Islet of Langerhans (tissue), 1 donor: Measurements from ENCODE around the gene ATP6V1C2.
"Not testable (repeated sequence)": the region's sequence is repeated elsewhere in the genome, so short reads cannot be mapped to it uniquely, and the experiment has no call there.

Experiments used
- FAIRE-seq: peaks from one replicate; lab custom pipeline; 2011; peaks lifted over from hg19 to GRCh38; lab: Jason Lieb, UNC

Gene ATP6V1C2

GRCh38 chr2:10770956-10771750 lies 49.7 kb downstream of the ATP6V1C2 start:
- no peak for FAIRE-seq

GRCh38 chr2:10771786-10772185 lies 50.4 kb downstream of the ATP6V1C2 start:
- no peak for FAIRE-seq

GRCh38 chr2:10772201-10772867 lies 50.9 kb downstream of the ATP6V1C2 start:
- FAIRE-seq, result no peak

- no peak for FAIRE-seq
These were observed 51.4 kb downstream of the ATP6V1C2 start for GRCh38 chr2:10772868-10773215.

GRCh38 chr2:10773821-10774341 lies 52.5 kb downstream of the ATP6V1C2 start:
- FAIRE-seq, result no peak

- no peak for FAIRE-seq
These were observed 53.0 kb downstream of the ATP6V1C2 start for GRCh38 chr2:10774394-10774793.

DNA sequence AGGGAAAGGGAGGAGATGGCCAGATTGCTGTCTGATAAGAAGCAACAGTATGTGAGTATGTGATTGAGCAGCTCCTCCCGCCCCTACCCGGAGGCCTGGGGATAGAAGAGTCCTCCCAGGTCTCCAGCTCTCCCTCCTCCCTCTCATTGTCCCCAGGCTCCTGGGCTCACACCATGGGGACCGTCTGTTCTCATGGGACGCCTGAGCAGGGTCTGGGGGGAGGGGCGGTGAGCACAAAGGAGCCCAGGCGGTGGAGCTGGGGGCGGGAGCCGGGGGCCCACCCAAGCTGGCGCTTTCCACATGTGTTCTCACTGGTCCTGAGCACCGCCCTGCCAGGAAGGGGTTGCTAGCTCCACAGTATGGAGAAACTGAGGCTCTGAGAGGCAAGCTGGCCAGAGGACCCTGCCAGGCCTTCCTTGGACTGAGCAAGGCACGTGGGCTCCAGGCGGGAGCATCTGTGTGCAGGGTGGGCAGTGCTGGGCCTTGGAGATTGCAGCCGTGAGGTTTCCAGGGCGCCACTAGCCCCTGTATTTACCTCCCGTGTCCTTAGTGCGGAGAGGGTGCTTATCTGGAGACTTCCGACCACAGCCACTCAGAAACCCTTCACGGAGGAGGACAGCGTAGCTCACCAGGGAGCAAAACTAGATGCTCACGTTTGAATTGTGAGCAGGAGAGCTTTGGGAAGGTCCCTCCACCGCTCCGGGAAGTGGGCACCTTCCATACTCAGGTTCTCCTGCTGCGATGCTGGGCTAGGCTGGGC lies 53.8 kb downstream of the ATP6V1C2 start:
- no peak for FAIRE-seq

- FAIRE-seq, result no peak
These were observed 54.4 kb downstream of the ATP6V1C2 start for GRCh38 chr2:10775831-10776230.

DNA sequence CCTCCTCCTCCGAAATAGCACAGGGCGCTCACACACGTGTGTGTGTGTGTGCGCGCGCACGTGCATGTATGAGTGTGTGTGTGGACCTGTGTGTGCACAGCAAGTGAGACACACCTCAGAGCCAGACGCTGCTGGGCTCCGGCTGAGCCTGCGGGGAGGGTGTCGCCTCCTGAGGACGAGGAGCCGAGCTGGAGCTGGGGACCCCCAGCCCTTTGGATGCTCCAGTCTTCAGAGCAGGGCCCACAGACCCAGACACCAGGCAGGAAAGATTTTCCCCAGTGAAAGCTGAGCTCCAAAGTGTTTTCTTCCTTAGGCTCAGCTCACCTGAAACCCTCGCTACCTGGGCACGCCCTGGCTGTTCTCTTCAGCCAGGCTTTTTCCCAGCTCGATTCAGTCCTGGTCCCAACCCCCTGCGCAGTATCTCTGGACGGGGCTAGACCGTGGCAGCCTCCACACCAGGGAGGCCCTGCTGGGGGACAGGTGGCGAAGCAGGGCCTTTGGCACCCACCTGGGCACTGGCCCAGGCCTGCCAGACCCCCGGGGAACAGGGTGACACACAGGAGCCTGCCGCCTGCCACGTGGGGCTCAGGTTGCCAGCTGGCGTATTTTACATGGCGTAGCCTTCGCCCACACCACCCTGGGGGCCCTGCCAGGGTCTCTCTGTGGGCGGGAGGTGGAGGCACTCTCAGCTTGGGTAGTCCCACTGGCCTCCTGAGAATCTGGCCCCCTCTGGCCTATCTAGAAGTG lies 55.0 kb downstream of the ATP6V1C2 start:
- FAIRE-seq, result no peak

- no peak for FAIRE-seq
These were observed 55.8 kb downstream of the ATP6V1C2 start for GRCh38 chr2:10777111-10777841.

DNA sequence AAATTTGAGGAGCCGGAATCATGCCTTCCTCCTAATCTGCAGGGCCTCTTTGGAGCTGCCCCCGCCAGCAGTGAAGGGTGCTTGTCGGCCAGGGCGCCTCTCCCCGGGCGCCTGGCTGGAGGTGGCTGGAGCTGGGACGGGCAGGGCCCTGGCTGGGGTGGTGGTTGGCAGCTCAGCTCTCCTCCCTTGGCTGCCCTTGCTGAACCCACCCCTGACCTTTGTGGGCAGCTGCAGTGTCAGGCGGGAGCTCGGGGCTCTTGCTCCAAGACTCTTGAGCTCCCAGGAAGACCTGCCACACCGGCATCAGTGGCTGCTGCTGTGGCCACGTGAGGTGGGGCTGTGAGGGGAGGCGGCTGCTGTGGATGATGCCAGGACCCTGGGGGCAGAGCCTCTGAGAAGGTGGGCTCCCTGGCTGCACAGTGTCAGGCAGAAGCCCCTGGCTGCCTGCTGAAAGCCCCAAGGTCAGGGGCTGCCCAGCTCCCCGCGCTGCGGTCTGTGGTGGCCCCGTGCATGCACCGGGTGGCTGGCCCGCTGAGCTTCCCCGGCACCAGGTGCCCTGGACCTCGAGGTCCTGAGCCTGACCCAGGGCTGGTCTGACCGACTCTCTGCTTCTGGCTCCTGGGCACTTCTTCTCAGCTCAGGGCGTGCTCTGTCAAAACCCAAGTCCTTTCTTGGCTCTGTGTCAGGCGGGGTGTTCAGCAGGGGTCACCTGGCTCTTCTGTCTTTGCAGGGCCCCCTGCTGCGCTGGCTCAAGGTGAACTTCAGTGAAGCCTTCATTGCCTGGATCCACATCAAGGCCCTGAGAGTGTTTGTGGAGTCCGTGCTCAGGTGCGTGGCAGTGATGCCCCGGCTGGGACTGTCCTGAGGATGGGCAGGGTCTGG lies 56.7 kb downstream of the ATP6V1C2 start:
- no peak for FAIRE-seq

DNA sequence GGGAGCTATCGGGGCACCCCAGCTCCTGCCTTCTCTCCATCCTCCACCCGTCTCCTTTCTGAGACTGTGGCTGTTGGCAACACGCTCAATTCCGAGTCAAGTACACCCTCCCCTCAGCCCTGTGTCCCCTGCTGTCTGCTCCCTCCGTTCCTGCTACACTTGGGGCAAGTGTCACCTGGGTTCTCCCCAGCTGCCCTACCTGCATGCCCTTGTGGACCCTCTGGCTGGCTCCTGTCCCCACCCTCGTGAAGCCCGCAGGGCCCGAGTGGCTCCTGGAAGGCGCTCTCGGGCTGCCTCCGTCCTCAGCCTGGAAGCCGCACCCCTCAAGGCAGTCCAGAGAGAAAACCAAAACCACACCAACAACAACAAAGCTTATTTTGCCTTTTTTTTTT lies 57.3 kb downstream of the ATP6V1C2 start:
- FAIRE-seq, result no peak

GRCh38 chr2:10779776-10780490 lies 58.5 kb downstream of the ATP6V1C2 start:
- no peak for FAIRE-seq

DNA sequence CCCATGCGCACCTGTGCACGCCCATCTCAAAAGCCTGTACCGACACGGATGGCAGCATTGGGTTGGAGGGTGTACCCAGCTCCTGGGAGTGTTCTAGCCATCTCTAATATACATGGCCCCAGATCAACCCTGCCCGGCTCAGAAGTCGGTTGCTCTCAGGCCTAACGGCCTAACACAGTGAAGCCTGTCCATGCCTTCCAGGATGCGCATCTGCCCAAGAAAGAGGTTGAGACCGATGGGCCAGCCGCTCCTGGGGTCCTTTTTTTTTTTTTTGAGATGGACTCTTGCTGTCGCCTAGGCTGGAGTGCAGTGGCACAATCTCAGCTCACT lies 59.0 kb downstream of the ATP6V1C2 start:
- no peak for FAIRE-seq

GRCh38 chr2:10780821-10781220 lies 59.4 kb downstream of the ATP6V1C2 start:
- not testable (repeated sequence) for FAIRE-seq

- FAIRE-seq, result no peak
These were observed 60.3 kb downstream of the ATP6V1C2 start for GRCh38 chr2:10781746-10782145.

DNA sequence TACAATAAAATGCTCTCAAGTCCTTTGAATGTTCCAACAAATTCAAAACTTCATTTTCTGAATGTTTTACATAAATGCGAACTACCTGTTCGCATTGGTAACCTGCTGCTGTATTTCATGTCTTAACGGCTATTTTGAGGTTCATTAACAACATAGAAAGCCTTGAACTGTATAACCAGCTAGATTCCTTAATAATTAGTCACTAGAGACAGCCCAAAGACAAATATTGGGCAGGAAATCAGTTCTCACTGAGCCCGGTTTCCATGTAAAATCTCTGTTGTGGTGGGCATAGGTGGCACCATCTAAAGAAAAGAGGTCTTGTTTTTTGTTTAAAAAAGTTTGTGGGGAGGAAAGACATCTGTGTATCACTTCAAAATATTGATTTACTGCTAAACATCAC lies 62.0 kb downstream of the ATP6V1C2 start:
- FAIRE-seq, result no peak

DNA sequence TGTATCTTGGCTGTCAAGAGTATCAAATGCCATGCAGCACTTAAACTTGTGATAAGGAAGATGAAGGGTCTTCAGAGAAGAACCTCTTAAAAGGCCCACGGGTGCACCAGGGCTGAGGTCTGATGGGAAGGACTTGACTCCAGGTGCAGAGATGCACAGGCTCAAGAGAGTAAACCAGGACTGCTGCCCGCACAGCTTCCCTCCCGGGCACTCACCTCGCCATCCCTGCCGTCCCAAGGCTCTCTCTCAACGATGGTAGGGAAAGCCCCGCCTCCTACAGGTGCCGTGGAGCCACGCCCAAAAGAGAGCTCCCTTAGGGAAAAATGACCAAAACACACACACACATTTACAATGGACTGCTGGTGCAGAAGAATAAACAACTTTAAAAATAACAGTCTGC lies 63.3 kb downstream of the ATP6V1C2 start:
- FAIRE-seq, result no peak

DNA sequence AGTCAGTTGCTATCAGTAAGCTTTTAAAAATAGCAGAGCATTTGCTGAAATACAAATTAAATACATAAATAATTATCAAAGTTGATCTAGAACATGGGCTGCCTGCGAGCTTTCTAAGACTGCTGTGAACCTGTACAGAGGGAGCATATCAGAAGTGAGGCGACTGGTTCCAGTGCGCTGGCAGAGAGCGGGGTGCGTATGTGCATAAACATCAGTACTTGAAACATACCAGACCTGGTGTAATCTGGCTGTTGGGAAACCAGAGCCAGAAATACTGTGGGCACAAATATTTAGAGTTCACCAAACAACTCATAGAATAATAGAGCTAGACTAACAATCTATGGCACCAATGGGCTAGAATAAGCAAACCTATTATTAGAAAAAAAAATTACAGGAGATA lies 63.8 kb downstream of the ATP6V1C2 start:
- FAIRE-seq, result no peak
